Upper lobe of left lung (tissue), 6 donors: ENCODE data around the gene NSMCE1. TPM values are rescaled to one million over a fixed set of nuclear protein-coding genes. Genes with fewer than 3 reads are reported as not detected.

Experiments
- ATAC-seq, 2 donors: fragments of 200-7000 bp; cut with Tn5 transposase; one replicate each; pipeline ENCODE4 v1.9.1; 2022; ENCODE audit warnings: mild to moderate bottlenecking in 2 of 2, moderate library complexity in 2 of 2; ENCODE audit not compliant: low FRiP score in 2 of 2
- DNase-seq, 2 donors: peaks; one replicate each; pipeline ENCODE4 v3.0.0-alpha.2; 2019 to 2020
- H3K27ac ChIP-seq, 4 donors: fragments of 200-600 bp; sonication (generic); one replicate each; pipeline ENCODE4 v1.5.1; 2016 to 2019
- H3K27me3 ChIP-seq, 4 donors: fragments of 200-600 bp; sonication (generic); one replicate each; pipeline ENCODE4 v1.5.1; 2017 to 2019
- H3K36me3 ChIP-seq, 4 donors: fragments of 200-600 bp; sonication (generic); one replicate each; pipeline ENCODE4 v1.5.1; 2016 to 2019
- H3K4me1 ChIP-seq, 4 donors: fragments of 200-600 bp; sonication (generic); one replicate each; pipeline ENCODE4 v1.5.1; 2018 to 2019
- H3K4me3 ChIP-seq, 4 donors: fragments of 200-600 bp; sonication (generic); one replicate each; pipeline ENCODE4 v1.5.1; 2017 to 2019; ENCODE audit warnings: mild to moderate bottlenecking in 2 of 4, moderate library complexity in 1 of 4
- H3K9me3 ChIP-seq, 4 donors: fragments of 200-600 bp; sonication (generic); one replicate each; pipeline ENCODE4 v1.5.1; 2018 to 2019
- EP300 ChIP-seq, 4 donors: sonication (generic); formaldehyde crosslinking; IDR thresholded peaks; one replicate each; pipeline ENCODE4 v1.5.1; 2017; ENCODE audit warnings: antibody characterized with exemption in 4 of 4, control low read depth in 2 of 4
- POLR2A ChIP-seq, 4 donors: fragments of 450-650 bp; IDR thresholded peaks; one replicate each; pipeline ENCODE4 v1.5.1; 2016 to 2017; ENCODE audit warnings: antibody characterized with exemption in 4 of 4, mild to moderate bottlenecking in 2 of 4
- POLR2AphosphoS5 ChIP-seq, 2 donors: sonication (generic); formaldehyde crosslinking; IDR thresholded peaks; one replicate each; pipeline ENCODE4 v1.5.1; 2017; ENCODE audit warnings: antibody characterized with exemption in 2 of 2
- WGBS, 2 donors: methylation state at CpG; one replicate each; pipeline ENCODE4 v1.1.5; 2017 to 2018; 5-methylcytosine and 5-hydroxymethylcytosine counted together
- total RNA-seq, 6 donors: library from RNA; depleted of rRNA in 4 of 6; stranded (reverse); fragments of >200 nt in 4 of 6; gene quantifications; one replicate each; pipeline versions ENCODE4 v1.1.0 to v1.2.1, GENCODE V29; 2016 to 2021
- TF ChIP-seq, protein P1 (sequence below), 6 experiments: fragments of 450-650 bp in 4 of 6; fragments of 200-600 bp in 2 of 6; sonication (generic) in 2 of 6; IDR thresholded peaks; one replicate each; pipeline ENCODE4 v1.5.1; 2016 to 2019; ENCODE audit warnings: antibody characterized with exemption in 6 of 6
- donor health status: DM: no; HTN: no; CAD: no; lungs with moderate emphysema.
- donor health status: DM: no; HTN: yes; CAD: no; lungs with severe emphysema.

NSMCE1 gene
- total RNA-seq, 6 donors from 2014 or later = 14.7 to 50.6 (median 31.0) TPM

DNA sequence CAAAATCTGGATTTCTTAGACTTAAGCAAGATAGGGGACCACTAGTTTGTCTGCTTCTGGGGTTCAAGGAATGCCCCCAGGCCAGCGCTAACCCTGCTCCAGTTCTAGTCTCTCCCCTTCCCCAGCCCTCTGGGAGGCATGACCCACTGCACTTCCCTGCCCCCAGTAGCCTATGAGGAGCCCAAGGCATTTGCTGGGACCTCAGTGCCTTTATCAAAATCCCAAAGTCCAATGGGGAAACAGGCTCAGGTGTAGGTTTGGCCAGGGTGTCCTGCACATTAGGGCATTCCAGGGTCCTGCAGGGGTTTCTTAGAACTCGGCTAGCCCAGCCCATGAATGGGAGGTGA, 46.4 kb upstream of the NSMCE1 start:
- H3K27ac ChIP-seq = peak overlapping the region; percentile 98 to 100 (median 100)
- 67 to 72% methylated on average over 2 of the region's 2 CpGs for WGBS, 2 donors
- no peaks in the 10 kb centered on the region for H3K9me3 ChIP-seq
- no peaks in the 10 kb centered on the region for H3K27me3 ChIP-seq
- ATAC-seq (no peak), DNase-seq (no peak)
- H3K4me3 ChIP-seq = peak overlapping the region; percentile 33 to 96 (median 94)
- H3K36me3 ChIP-seq = peaks cover 0 to 8% (median 0%) of the 10 kb centered on the region in 4 donors
- no peak for TF ChIP-seq POLR2AphosphoS5 (IDR thresholded peaks at IDR 0.05)
- TF ChIP-seq POLR2A (IDR thresholded peaks at IDR 0.05) = no peak
- no peak for TF ChIP-seq EP300 (IDR thresholded peaks at IDR 0.05)
- TF ChIP-seq, protein P1, sequence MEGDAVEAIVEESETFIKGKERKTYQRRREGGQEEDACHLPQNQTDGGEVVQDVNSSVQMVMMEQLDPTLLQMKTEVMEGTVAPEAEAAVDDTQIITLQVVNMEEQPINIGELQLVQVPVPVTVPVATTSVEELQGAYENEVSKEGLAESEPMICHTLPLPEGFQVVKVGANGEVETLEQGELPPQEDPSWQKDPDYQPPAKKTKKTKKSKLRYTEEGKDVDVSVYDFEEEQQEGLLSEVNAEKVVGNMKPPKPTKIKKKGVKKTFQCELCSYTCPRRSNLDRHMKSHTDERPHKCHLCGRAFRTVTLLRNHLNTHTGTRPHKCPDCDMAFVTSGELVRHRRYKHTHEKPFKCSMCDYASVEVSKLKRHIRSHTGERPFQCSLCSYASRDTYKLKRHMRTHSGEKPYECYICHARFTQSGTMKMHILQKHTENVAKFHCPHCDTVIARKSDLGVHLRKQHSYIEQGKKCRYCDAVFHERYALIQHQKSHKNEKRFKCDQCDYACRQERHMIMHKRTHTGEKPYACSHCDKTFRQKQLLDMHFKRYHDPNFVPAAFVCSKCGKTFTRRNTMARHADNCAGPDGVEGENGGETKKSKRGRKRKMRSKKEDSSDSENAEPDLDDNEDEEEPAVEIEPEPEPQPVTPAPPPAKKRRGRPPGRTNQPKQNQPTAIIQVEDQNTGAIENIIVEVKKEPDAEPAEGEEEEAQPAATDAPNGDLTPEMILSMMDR (IDR thresholded peaks at IDR 0.05) = no peak
- peaks cover 48 to 65% (median 61%) of the 10 kb centered on the region in 4 donors for H3K4me1 ChIP-seq

DNA sequence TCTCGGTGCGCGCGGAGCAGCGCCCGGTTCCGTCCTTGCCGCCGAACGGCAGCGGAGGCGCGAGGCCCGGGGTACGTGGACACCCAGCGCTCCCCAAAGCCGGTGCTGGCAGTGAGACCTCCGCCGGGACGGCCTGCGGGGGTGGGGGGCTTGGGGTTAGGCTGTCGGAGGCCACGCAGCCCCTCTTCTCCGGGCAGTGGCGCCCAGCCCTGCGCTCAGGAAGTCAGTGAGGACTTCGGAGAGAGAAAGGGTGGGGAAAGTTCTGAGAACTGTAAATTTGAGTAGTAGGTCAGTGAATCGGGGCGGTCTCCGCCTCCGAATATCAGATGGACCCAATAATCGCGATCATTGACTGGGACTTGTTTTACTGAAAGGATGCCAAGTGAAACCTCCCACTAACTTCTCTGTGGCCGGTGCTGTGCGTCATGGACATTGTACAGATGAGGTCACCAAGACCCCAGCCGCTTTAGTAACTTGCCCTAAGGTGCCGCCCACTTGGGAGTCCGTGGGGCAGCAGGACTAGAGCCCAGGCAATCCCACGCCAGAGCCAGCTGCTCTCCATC, 45.7 kb upstream of the NSMCE1 start:
- H3K4me3 ChIP-seq = peak overlapping the region; percentile 33 to 96 (median 94)
- peak overlapping the region; percentile 98 to 100 (median 100) for H3K27ac ChIP-seq
- H3K9me3 ChIP-seq = no peaks in the 10 kb centered on the region
- H3K4me1 ChIP-seq = peaks cover 41 to 58% (median 54%) of the 10 kb centered on the region in 4 donors
- H3K27me3 ChIP-seq = no peaks in the 10 kb centered on the region
- WGBS, 2 donors = 0% methylated on average over 21 to 32 of the region's 39 CpGs
- peak; percentile 40 to 79 for ATAC-seq
- TF ChIP-seq POLR2A (IDR thresholded peaks at IDR 0.05) = peak in 2 of 4 donors; percentile 18 to 81
- TF ChIP-seq POLR2AphosphoS5 (IDR thresholded peaks at IDR 0.05) = peak; percentile 74 to 85
- TF ChIP-seq, protein P1 (IDR thresholded peaks at IDR 0.05) = no peak
- peak in 2 of 4 donors; percentile 2 to 18 for TF ChIP-seq EP300 (IDR thresholded peaks at IDR 0.05)
- DNase-seq = peak in 1 of 2 donors; percentile 85
- H3K36me3 ChIP-seq = peaks cover 0 to under 1% (median 0%) of the 10 kb centered on the region in 4 donors

DNA sequence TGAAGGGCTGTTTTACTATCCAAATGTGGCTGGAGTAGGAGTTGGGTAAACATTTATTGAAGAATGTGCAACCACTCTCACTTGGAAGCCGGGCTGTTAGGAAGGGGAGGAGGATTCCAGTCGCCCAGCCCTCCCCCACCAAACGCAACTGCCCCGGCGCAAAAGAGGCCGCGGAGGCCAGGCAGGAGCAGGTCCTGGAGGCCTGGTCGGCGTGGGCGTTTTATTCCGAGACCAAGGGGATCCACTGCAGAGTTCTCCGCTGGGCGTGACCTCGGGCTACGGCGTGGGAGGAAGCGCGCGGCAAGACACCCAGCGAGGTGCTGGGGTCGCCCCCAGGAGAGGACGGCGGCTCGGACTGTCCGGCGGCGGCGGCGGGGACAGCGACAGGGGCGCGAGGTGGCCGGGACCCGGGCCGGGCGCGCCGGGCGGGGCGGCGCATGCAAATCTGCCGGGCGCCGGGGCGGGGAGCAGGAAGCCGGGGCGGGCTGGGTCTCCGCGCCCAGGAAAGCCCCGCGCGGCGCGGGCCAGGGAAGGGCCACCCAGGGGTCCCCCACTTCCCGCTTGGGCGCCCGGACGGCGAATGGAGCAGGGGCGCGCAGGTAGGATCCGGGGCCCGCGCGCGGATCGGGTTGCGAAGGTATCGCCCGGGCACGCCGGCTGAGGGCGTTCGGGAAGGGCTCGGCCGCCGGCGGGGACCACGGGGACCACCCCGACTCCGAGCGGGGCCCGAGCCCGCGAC, 45.0 kb upstream of the NSMCE1 start, which contains the start of gene IL4R:
Gene IL4R, plus strand, starts transcription at position 553 of the 739 bp plus-strand sequence. CDS start 26,230 bp downstream, outside the sequence.
- Histone ChIP-seq H3K36me3 (no peaks in the 10 kb centered on the region), H3K27ac (peak within 1 kb of the TSS; percentile 98 to 100 (median 100)), H3K4me1 (peaks cover 36 to 52% (median 47%) of the 10 kb centered on the region in 4 donors), H3K9me3 (no peaks in the 10 kb centered on the region), H3K27me3 (no peaks in the 10 kb centered on the region), H3K4me3 (peak within 1 kb of the TSS; percentile 40 to 96 (median 94))
- ATAC-seq (peak; percentile 79 to 82), DNase-seq (peak; percentile 91 to 94)
- 1% methylated on average over 18 to 34 of the region's 85 CpGs for WGBS, 2 donors
- TF ChIP-seq EP300 (IDR thresholded peaks at IDR 0.05) (peak in 2 of 4 donors; percentile 23 to 58), POLR2A (IDR thresholded peaks at IDR 0.05) (peak; percentile 23 to 86 (median 51)), POLR2AphosphoS5 (IDR thresholded peaks at IDR 0.05) (peak; percentile 61 to 89)
- TF ChIP-seq, protein P1 (IDR thresholded peaks at IDR 0.05) = no peak

DNA sequence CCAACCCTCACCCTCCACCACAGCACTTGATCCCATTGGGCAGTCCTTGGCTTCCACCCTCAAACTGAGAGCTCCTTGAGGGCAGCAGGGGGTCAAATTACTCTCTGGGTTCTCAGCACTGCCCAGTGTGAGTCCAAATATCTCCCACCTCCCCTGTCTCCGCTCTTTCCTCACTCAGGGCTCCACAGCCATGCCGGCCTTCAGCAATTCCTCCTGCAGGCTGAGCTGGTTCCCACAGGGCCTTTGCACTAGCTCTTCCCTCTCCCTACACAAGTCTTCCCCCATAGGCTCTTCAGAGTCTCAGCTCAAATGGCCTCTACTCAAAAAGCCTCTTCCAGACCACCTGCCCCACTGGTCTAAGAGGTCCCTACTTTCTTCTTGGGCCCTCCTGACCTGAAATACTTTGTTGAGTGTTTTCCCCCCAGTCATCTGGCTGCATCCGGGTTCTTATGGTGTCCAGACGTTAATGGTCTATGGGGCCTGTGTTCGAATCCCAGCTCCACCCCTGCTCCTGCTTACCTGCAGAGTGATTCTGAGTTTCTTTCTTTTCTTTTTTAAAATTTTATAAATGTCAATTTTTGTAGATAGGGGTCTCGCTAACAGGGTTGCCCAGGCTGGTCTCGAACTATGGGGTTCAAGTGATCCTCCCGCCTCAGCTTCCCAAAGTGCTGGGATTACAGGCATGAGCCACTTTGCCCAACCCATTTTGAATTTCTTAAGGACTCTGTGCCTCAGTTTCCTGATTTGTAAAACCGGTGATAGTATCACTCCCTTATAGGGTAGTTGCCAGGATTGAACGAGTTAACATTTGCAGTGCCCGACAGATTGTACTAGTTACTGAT, 44.2 kb upstream of the NSMCE1 start:
- ATAC-seq (no peak), DNase-seq (peak in 1 of 2 donors; percentile 16)
- Histone ChIP-seq H3K4me3 (peak overlapping the region; percentile 40 to 96 (median 94)), H3K36me3 (no peaks in the 10 kb centered on the region), H3K9me3 (no peaks in the 10 kb centered on the region), H3K27ac (peak overlapping the region; percentile 98 to 100 (median 100)), H3K27me3 (no peaks in the 10 kb centered on the region), H3K4me1 (peaks cover 28 to 44% (median 39%) of the 10 kb centered on the region in 4 donors)
- TF ChIP-seq POLR2AphosphoS5 (IDR thresholded peaks at IDR 0.05) (no peak), POLR2A (IDR thresholded peaks at IDR 0.05) (no peak), EP300 (IDR thresholded peaks at IDR 0.05) (no peak)
- TF ChIP-seq, protein P1 (IDR thresholded peaks at IDR 0.05) = no peak
- 68 to 69% methylated on average over 11 of the region's 11 CpGs for WGBS, 2 donors
